OCI-LY7 (cell line): ENCODE measurements around the gene LRP5. TPM values are rescaled to one million over a fixed set of nuclear protein-coding genes. Genes with fewer than 3 reads are reported as not detected.

Experiments used
- BruUV-seq: library from RNA; stranded (reverse); fragments of 400-500 nt; replicated peaks from 2 replicates; lab custom pipeline; 2021; lab: Mats Ljungman, UMichigan
- CTCF ChIA-PET: fragments of 300-600 bp; sonication (Branson Sonifier 250); formaldehyde crosslinking; loops from one replicate; lab custom pipeline; 2022; ENCODE audit warnings: antibody characterized with exemption; ENCODE audit not compliant: unreplicated experiment; lab: Charles Lee
- POLR2A ChIA-PET: fragments of 300-600 bp; sonication (Branson Sonifier 250); formaldehyde crosslinking; loops from one replicate; lab custom pipeline; 2022; ENCODE audit warnings: antibody characterized with exemption; lab: Charles Lee
- DNase-seq: peaks from one replicate; pipeline ENCODE4 v3.0.0-alpha.2; 2015; ENCODE audit warnings: low spot score
- H2AFZ ChIP-seq: fragments of 200-600 bp; sonication (generic), shearing (Covaris generic); 2 replicates; pipeline ENCODE4 v1.6.1; 2014; ENCODE audit warnings: mild to moderate bottlenecking, antibody characterized with exemption, low read length, moderate library complexity
- H3K27ac ChIP-seq: fragments of 200-600 bp; sonication (generic); 2 replicates; pipeline ENCODE4 v1.5.1; 2014; ENCODE audit warnings: mixed run types, low read depth, mild to moderate bottlenecking, moderate library complexity, low read length, inconsistent platforms; ENCODE audit not compliant: poor library complexity, severe bottlenecking
- H3K36me3 ChIP-seq: fragments of 200-600 bp; sonication (generic); 2 replicates; pipeline ENCODE4 v1.6.1; 2014; ENCODE audit warnings: mild to moderate bottlenecking, antibody characterized with exemption, low read length, moderate library complexity, mixed read lengths; ENCODE audit not compliant: insufficient read depth
- H3K4me1 ChIP-seq: fragments of 200-600 bp; sonication (generic); 2 replicates; pipeline ENCODE4 v1.5.1; 2014; ENCODE audit warnings: mild to moderate bottlenecking, low read length; ENCODE audit not compliant: insufficient read depth, poor library complexity, severe bottlenecking
- H3K4me2 ChIP-seq: fragments of 200-600 bp; sonication (generic); 2 replicates; pipeline ENCODE4 v1.6.1; 2014; ENCODE audit warnings: mild to moderate bottlenecking, low read length
- H3K4me3 ChIP-seq: fragments of 200-600 bp; sonication (generic); 2 replicates; pipeline ENCODE4 v1.5.1; 2014; ENCODE audit warnings: mild to moderate bottlenecking, low read depth, low read length; ENCODE audit not compliant: poor library complexity, severe bottlenecking
- H3K79me2 ChIP-seq: fragments of 200-600 bp; sonication (generic); 2 replicates; pipeline ENCODE4 v1.6.1; 2016; ENCODE audit warnings: low read depth, mild to moderate bottlenecking, low read length, moderate library complexity, mixed read lengths; ENCODE audit not compliant: insufficient read depth
- H3K9me2 ChIP-seq: fragments of 200-600 bp; sonication (generic); 2 replicates; pipeline ENCODE4 v1.6.1; 2016; ENCODE audit warnings: mild to moderate bottlenecking, low read length, mixed read lengths; ENCODE audit not compliant: insufficient read depth
- H3K9me3 ChIP-seq: fragments of 200-600 bp; sonication (generic); 2 replicates; pipeline ENCODE4 v1.6.1; 2014; ENCODE audit warnings: mild to moderate bottlenecking, mixed run types, low read length, mixed read lengths
- H4K20me1 ChIP-seq: fragments of 200-600 bp; sonication (generic); 2 replicates; pipeline ENCODE4 v1.6.1; 2014; ENCODE audit warnings: mild to moderate bottlenecking, antibody characterized with exemption, low read length, moderate library complexity, mixed read lengths; ENCODE audit not compliant: insufficient read depth
- EZH2phosphoT487 ChIP-seq: fragments of 200-600 bp; sonication (generic); IDR thresholded peaks from 2 replicates; pipeline ENCODE4 v1.6.1; 2018; ENCODE audit warnings: low read depth, borderline replicate concordance, mild to moderate bottlenecking, mixed run types, antibody characterized with exemption, low read length, moderate library complexity, mixed read lengths
- intact Hi-C: fragments of 100-400 bp; cut with micrococcal nuclease; formaldehyde crosslinking; loops from one replicate; pipeline ENCODE4 v1.10.0; 2022; ENCODE audit not compliant: unreplicated experiment
- total RNA-seq, 2 experiments: library from RNA; depleted of rRNA in 1 of 2; stranded (reverse); fragments of >200 nt in 1 of 2; shearing (Covaris generic) in 1 of 2; gene quantifications; 2 replicates each; pipeline ENCODE4 v1.2.3, GENCODE V29; 2014 to 2022
- TF ChIP-seq, protein P1 (sequence below): fragments of 200-600 bp; sonication (generic); conservative IDR thresholded peaks from 2 replicates; pipeline ENCODE4 v1.5.1; 2014; ENCODE audit warnings: mild to moderate bottlenecking, antibody characterized with exemption, low read length, moderate library complexity, mixed read lengths

LRP5 gene
- total RNA-seq, 2 experiments from 2014 or later: 0.60 TPM; not detected in 1

DNA sequence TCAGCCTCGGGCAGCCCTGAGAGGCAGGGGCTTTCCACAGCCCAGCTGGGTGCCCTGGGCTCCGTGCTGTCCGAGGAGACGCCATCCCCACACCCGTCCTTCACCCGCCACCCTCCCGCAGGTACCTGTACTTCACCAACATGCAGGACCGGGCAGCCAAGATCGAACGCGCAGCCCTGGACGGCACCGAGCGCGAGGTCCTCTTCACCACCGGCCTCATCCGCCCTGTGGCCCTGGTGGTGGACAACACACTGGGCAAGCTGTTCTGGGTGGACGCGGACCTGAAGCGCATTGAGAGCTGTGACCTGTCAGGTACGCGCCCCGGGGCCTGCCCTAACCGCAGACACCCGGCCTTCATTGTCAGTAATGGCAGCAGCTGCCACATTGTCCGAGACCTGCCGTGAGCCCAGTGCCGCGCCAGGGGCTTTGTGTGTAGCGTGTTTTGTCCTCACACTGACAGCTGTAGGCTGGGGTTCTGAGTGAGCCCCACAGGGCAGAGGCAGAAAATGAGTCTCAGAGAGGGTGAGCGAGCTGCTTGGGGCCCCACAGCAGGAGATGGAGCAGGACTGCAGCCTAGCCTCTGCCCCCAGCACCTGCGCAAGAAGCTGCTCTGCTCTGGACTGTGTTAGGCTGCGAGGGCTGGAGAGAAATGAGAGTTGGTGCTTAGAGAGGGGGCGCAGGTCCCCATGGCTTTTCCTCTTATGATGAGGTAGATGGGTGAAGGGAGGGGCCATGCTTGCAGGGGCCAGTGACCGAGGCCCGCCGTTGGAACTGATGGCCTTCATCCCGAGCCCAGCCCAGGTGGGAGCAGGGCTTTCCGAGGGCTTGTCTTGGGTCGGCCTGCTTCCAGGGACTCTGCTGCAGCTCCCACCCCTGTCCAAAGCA lies 112.8 kb downstream of the LRP5 start:
- Histone ChIP-seq H3K4me2 (no peak overlapping the region), H3K9me3 (peaks cover 9% of the 10 kb centered on the region), H3K4me3 (no peak overlapping the region), H3K4me1 (no peaks in the 10 kb centered on the region), H2AFZ (no peak overlapping the region), H3K9me2 (no peaks in the 10 kb centered on the region), H3K79me2 (no peaks in the 10 kb centered on the region), H3K27ac (no peak overlapping the region), H3K36me3 (no peaks in the 10 kb centered on the region), H4K20me1 (no peaks in the 10 kb centered on the region)
- POLR2A ChIA-PET: no interaction called here
- TF ChIP-seq EZH2phosphoT487: no peak
- TF ChIP-seq, protein P1, sequence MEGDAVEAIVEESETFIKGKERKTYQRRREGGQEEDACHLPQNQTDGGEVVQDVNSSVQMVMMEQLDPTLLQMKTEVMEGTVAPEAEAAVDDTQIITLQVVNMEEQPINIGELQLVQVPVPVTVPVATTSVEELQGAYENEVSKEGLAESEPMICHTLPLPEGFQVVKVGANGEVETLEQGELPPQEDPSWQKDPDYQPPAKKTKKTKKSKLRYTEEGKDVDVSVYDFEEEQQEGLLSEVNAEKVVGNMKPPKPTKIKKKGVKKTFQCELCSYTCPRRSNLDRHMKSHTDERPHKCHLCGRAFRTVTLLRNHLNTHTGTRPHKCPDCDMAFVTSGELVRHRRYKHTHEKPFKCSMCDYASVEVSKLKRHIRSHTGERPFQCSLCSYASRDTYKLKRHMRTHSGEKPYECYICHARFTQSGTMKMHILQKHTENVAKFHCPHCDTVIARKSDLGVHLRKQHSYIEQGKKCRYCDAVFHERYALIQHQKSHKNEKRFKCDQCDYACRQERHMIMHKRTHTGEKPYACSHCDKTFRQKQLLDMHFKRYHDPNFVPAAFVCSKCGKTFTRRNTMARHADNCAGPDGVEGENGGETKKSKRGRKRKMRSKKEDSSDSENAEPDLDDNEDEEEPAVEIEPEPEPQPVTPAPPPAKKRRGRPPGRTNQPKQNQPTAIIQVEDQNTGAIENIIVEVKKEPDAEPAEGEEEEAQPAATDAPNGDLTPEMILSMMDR: no peak
- CTCF ChIA-PET: no interaction called here
- intact Hi-C loops: no loop called here
- no TSS peak for BruUV-seq
- DNase-seq: no peak

DNA sequence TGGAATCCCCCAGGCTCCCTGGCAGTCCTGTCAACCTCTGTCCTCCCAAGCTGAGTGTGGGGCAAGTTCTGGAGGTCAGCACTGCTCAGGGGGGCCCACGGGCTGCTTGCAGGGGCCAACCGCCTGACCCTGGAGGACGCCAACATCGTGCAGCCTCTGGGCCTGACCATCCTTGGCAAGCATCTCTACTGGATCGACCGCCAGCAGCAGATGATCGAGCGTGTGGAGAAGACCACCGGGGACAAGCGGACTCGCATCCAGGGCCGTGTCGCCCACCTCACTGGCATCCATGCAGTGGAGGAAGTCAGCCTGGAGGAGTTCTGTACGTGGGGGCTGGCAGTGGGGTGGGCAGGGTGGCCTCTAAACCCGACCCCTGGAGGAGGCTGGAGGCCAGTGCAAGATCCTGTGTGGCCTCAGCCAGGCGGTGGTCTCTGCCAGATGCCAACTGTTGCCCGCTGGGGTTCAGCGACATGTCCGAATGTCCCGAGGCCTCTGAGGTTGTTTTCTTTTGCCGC lies 113.5 kb downstream of the LRP5 start:
- H3K4me2 ChIP-seq: no peak overlapping the region
- no peak overlapping the region for H3K4me3 ChIP-seq
- H3K27ac ChIP-seq: no peak overlapping the region
- H4K20me1 ChIP-seq: no peaks in the 10 kb centered on the region
- BruUV-seq: no TSS peak
- H3K36me3 ChIP-seq: no peaks in the 10 kb centered on the region
- H3K9me2 ChIP-seq: no peaks in the 10 kb centered on the region
- no peaks in the 10 kb centered on the region for H3K79me2 ChIP-seq
- peaks cover 9% of the 10 kb centered on the region for H3K9me3 ChIP-seq
- POLR2A ChIA-PET: no interaction called here
- CTCF ChIA-PET: no interaction called here
- TF ChIP-seq, protein P1: no peak
- TF ChIP-seq EZH2phosphoT487: no peak
- H2AFZ ChIP-seq: no peak overlapping the region
- no peaks in the 10 kb centered on the region for H3K4me1 ChIP-seq
- DNase-seq: no peak
- intact Hi-C loops: no loop called here

DNA sequence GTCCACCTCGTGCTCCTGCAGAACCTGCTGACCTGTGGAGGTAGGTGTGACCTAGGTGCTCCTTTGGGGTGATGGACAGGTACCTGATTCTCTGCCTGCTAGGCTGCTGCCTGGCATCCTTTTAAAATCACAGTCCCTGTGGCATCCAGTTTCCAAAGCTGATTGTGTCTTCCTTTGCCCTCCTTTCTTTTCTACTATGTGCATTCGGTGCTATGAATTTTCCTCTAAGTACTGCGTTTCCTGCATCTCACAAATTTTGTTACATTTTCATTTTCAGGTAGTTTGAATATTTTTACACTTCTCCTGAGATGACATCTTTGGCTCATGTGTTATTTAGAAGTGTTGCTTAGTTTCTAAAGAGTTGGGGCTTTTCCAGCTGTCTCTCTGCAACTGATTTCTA lies 117.3 kb downstream of the LRP5 start:
- Histone ChIP-seq H3K4me3 (no peak overlapping the region), H4K20me1 (no peaks in the 10 kb centered on the region), H3K4me1 (no peaks in the 10 kb centered on the region), H3K79me2 (no peaks in the 10 kb centered on the region), H3K9me2 (no peaks in the 10 kb centered on the region), H3K9me3 (peaks cover 9% of the 10 kb centered on the region), H2AFZ (no peak overlapping the region), H3K36me3 (no peaks in the 10 kb centered on the region), H3K4me2 (no peak overlapping the region), H3K27ac (no peak overlapping the region)
- intact Hi-C loops: no loop called here
- no peak for DNase-seq
- BruUV-seq: no TSS peak
- TF ChIP-seq, protein P1: no peak
- TF ChIP-seq EZH2phosphoT487: no peak
- ChIA-PET CTCF (no interaction called here), POLR2A (no interaction called here)
